Stomach (tissue), 4 donors: ENCODE data around the gene CNOT1.

ENCODE experiments used
- EP300 ChIP-seq: sonication (generic); formaldehyde crosslinking; IDR thresholded peaks from one replicate; pipeline ENCODE4 v1.6.1; 2017; ENCODE audit warnings: antibody characterized with exemption
- POLR2A ChIP-seq, 4 donors: fragments of 450-650 bp; IDR thresholded peaks; one replicate each; pipeline ENCODE4 v1.6.1; 2016; ENCODE audit warnings: antibody characterized with exemption in 4 of 4, control low read depth in 2 of 4, mild to moderate bottlenecking in 1 of 4, moderate library complexity in 1 of 4
- POLR2AphosphoS5 ChIP-seq, 3 donors: sonication (generic); formaldehyde crosslinking; IDR thresholded peaks; one replicate each; pipeline ENCODE4 v1.6.1; 2016; ENCODE audit warnings: antibody characterized with exemption in 3 of 3
- TF ChIP-seq, protein P1 (sequence below), 7 experiments: fragments of 450-650 bp in 4 of 7; fragments of 200-600 bp in 3 of 7; sonication (generic) in 3 of 7; IDR thresholded peaks; one replicate each; pipeline ENCODE4 v1.5.1; 2016 to 2019; ENCODE audit warnings: antibody characterized with exemption in 7 of 7, control low read depth in 2 of 7, mild to moderate bottlenecking in 1 of 7

DNA sequence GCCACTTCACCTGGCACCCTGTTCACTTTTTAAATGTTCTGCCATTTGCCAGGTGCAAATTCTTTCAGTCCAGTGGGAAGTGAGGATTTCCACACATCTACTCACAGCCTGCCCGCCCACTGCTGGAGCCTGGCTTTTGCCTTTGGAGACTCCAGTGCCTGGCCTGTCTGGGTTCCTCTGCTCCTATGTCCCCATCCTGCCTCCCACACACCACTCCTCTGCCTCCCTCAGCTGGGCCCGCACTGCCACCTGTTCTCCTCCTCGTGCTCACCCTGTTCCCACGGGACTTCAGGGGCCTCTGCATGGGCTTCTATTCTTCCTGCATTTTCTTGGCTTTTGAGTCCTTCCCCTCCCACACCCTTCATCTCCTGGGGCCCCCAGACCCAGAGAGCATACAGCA, 137.6 kb downstream of the CNOT1 start:
- no peak for TF ChIP-seq POLR2A (IDR thresholded peaks at IDR 0.05)
- TF ChIP-seq, protein P1, sequence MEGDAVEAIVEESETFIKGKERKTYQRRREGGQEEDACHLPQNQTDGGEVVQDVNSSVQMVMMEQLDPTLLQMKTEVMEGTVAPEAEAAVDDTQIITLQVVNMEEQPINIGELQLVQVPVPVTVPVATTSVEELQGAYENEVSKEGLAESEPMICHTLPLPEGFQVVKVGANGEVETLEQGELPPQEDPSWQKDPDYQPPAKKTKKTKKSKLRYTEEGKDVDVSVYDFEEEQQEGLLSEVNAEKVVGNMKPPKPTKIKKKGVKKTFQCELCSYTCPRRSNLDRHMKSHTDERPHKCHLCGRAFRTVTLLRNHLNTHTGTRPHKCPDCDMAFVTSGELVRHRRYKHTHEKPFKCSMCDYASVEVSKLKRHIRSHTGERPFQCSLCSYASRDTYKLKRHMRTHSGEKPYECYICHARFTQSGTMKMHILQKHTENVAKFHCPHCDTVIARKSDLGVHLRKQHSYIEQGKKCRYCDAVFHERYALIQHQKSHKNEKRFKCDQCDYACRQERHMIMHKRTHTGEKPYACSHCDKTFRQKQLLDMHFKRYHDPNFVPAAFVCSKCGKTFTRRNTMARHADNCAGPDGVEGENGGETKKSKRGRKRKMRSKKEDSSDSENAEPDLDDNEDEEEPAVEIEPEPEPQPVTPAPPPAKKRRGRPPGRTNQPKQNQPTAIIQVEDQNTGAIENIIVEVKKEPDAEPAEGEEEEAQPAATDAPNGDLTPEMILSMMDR (IDR thresholded peaks at IDR 0.05) = no peak
- no peak for TF ChIP-seq POLR2AphosphoS5 (IDR thresholded peaks at IDR 0.05)
- no peak for TF ChIP-seq EP300
